HPDE6-E6E7 (cell line): Measurements from ENCODE around the gene CUEDC1.
A peak's percentile ranks its signal among the peaks of the same experiment; 100 is the strongest.

Experiments
- DNase-seq: peaks from one replicate; pipeline ENCODE4 v3.0.0; 2011; ENCODE audit warnings: missing footprints; ENCODE audit errors: extremely low spot score

The CUEDC1 gene

GRCh38 chr17:57875290-57876022 lies 79.8 kb downstream of the CUEDC1 start:
- DNase-seq = peak; percentile 95

GRCh38 chr17:57874434-57875289 lies 80.5 kb downstream of the CUEDC1 start:
- no peak for DNase-seq

GRCh38 chr17:57874058-57874419 lies 81.2 kb downstream of the CUEDC1 start:
- no peak for DNase-seq

- no peak for DNase-seq
Observed at GRCh38 chr17:57873261-57874057, 81.8 kb downstream of the CUEDC1 start.

GRCh38 chr17:57872536-57872935 lies 82.7 kb downstream of the CUEDC1 start:
- no peak for DNase-seq

GRCh38 chr17:57871863-57872262 lies 83.3 kb downstream of the CUEDC1 start:
- DNase-seq = no peak

- DNase-seq = no peak
Observed at GRCh38 chr17:57871155-57871554, 84.1 kb downstream of the CUEDC1 start.

GRCh38 chr17:57870283-57870635 lies 85.0 kb downstream of the CUEDC1 start:
- DNase-seq = no peak

GRCh38 chr17:57869617-57870282 lies 85.5 kb downstream of the CUEDC1 start:
- no peak for DNase-seq

- no peak for DNase-seq
Observed at GRCh38 chr17:57868910-57869616, 86.1 kb downstream of the CUEDC1 start.

GRCh38 chr17:57868007-57868909 lies 87.0 kb downstream of the CUEDC1 start:
- peak; percentile 99 for DNase-seq

GRCh38 chr17:57867126-57867525 lies 88.1 kb downstream of the CUEDC1 start:
- DNase-seq = no peak

GRCh38 chr17:57866723-57867122 lies 88.5 kb downstream of the CUEDC1 start:
- DNase-seq = no peak

- DNase-seq = no peak
Observed at GRCh38 chr17:57866319-57866718, 88.9 kb downstream of the CUEDC1 start.

GRCh38 chr17:57864273-57864672 lies 90.9 kb downstream of the CUEDC1 start:
- no peak for DNase-seq

- DNase-seq = no peak
Observed at GRCh38 chr17:57862694-57863667, 92.2 kb downstream of the CUEDC1 start.

- no peak for DNase-seq
Observed at GRCh38 chr17:57861790-57862693, 93.2 kb downstream of the CUEDC1 start.
